Cardiac muscle cell (in vitro differentiated cells and primary cell): Measurements from ENCODE around the gene ASAH2. TPM values are rescaled to one million over a fixed set of nuclear protein-coding genes. Genes with fewer than 3 reads are reported as not detected.

Experiments
- DNase-seq, 2 donors: peaks; one replicate each; pipeline versions ENCODE4 v3.0.0 to v3.0.0-alpha.2; 2010 to 2017; ENCODE audit warnings: low read depth in 1 of 2, low spot score in 1 of 2
- H3K27ac ChIP-seq: fragments of 200-600 bp; sonication (generic); 2 replicates; pipeline ENCODE4 v1.5.1; 2016
- H3K27me3 ChIP-seq: fragments of 200-600 bp; sonication (generic); 2 replicates; pipeline ENCODE4 v1.6.0; 2016; ENCODE audit warnings: control low read depth
- H3K36me3 ChIP-seq: fragments of 200-600 bp; sonication (generic); 2 replicates; pipeline ENCODE4 v1.5.1; 2016; ENCODE audit warnings: control low read depth
- H3K4me1 ChIP-seq: fragments of 200-600 bp; sonication (generic); 2 replicates; pipeline ENCODE4 v1.8.1; 2017; ENCODE audit warnings: low read depth, mild to moderate bottlenecking, mixed run types
- H3K4me3 ChIP-seq: fragments of 200-600 bp; sonication (generic); 2 replicates; pipeline ENCODE4 v1.5.1; 2016; ENCODE audit warnings: mild to moderate bottlenecking
- H3K9me3 ChIP-seq: fragments of 200-600 bp; sonication (generic); 2 replicates; pipeline ENCODE4 v1.5.1; 2017; ENCODE audit warnings: low read depth, mild to moderate bottlenecking, control low read depth
- polyA plus RNA-seq: library from polyadenylated mRNA; unstranded; fragments of >200 nt; fragmentation: Nextera tagmentation; extraction: Ambion mirVana; gene quantifications from 2 replicates; pipeline ENCODE4 v1.2.1, GENCODE V29; 2016
- total RNA-seq: library from RNA; depleted of rRNA; stranded (reverse); fragments of >200 nt; gene quantifications from 2 replicates; pipeline ENCODE4 v1.2.3, GENCODE V29; 2016
- TF ChIP-seq, protein P1 (sequence below): IDR thresholded peaks from 2 replicates; pipeline ENCODE4 v1.5.1; 2012; ENCODE audit warnings: low read depth, mild to moderate bottlenecking, low read length

Gene ASAH2
- total and polyA plus RNA-seq, 2 experiments from 2014 or later: 0.12 to 0.15 TPM

GRCh38 chr10:50291261-50291850 lies 40.0 kb upstream of the ASAH2 start:
- DNase-seq: peak in 1 of 2 donors; percentile 40

DNA sequence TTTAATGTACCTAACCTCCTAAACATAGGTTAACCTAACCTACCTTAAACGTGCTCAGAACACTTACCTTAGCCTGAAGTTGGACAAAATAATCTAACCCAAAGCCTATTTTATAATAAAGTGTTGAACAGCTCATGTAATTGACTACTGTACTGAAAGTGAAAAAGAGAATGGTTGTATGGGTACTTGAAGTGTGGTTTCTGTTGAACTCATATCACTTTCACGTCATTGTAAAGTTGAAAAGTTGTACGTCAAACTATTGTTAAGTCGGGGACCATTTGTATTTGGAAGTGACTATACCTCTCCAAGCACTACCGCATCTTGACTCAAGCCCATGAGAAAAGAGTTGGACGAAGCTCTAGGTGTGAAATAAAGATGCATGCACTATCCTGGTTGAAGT lies 37.9 kb upstream of the ASAH2 start:
- no peak overlapping the region for H3K4me3 ChIP-seq
- no peaks in the 10 kb centered on the region for H3K36me3 ChIP-seq
- H3K27ac ChIP-seq: no peak overlapping the region
- H3K4me1 ChIP-seq: no peaks in the 10 kb centered on the region
- TF ChIP-seq, protein P1, sequence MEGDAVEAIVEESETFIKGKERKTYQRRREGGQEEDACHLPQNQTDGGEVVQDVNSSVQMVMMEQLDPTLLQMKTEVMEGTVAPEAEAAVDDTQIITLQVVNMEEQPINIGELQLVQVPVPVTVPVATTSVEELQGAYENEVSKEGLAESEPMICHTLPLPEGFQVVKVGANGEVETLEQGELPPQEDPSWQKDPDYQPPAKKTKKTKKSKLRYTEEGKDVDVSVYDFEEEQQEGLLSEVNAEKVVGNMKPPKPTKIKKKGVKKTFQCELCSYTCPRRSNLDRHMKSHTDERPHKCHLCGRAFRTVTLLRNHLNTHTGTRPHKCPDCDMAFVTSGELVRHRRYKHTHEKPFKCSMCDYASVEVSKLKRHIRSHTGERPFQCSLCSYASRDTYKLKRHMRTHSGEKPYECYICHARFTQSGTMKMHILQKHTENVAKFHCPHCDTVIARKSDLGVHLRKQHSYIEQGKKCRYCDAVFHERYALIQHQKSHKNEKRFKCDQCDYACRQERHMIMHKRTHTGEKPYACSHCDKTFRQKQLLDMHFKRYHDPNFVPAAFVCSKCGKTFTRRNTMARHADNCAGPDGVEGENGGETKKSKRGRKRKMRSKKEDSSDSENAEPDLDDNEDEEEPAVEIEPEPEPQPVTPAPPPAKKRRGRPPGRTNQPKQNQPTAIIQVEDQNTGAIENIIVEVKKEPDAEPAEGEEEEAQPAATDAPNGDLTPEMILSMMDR: no peak
- DNase-seq: no peak
- H3K9me3 ChIP-seq: no peaks in the 10 kb centered on the region
- no peaks in the 10 kb centered on the region for H3K27me3 ChIP-seq

More at GRCh38 chr10:50291261-50291850, 40.0 kb upstream of the ASAH2 start:
- no peak overlapping the region for H3K4me3 ChIP-seq
- no peak overlapping the region for H3K27ac ChIP-seq
- no peaks in the 10 kb centered on the region for H3K4me1 ChIP-seq
- H3K27me3 ChIP-seq: no peaks in the 10 kb centered on the region
- H3K9me3 ChIP-seq: no peaks in the 10 kb centered on the region
- TF ChIP-seq, protein P1: peak; percentile 55
- H3K36me3 ChIP-seq: no peaks in the 10 kb centered on the region

DNA sequence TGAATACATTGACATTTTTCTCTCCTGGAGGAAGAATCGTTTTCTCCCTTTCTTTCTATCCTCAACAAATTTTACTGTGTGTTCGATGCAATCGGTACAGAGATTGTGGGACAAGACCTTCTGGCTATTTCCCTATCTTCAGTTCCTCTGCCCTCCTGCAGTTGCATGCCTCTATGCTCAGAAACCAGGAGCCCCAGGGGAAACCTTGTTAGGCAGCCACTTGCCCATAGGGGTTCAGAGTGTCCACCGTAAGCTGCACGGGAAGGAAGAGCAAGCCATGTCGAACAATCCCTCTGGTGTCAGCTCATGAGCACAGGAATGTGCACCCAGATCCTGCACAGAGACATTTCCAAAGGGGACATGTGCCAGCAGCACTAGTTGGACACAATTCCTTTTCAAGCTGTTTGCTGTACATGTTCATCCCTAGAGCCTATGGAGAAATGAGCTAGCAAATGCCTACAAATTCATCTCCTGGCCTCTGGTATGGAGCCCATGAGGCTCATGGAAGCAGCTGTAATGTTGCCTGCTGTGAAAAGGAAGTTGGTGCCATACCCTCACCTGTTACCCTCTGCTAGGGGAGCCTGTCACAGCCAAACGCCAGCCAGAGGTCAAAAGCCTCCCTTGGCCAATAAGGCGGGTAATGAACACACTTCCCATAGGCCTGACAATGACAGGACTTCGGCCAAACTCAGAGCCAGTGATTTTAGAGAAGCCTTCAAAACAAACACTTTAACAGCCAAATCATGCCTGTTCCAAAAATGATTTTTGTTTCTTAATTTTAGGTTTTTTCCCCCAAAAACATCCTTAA lies 35.9 kb upstream of the ASAH2 start:
- TF ChIP-seq, protein P1: no peak
- no peaks in the 10 kb centered on the region for H3K36me3 ChIP-seq
- DNase-seq: no peak
- H3K27ac ChIP-seq: no peak overlapping the region
- no peak overlapping the region for H3K4me3 ChIP-seq
- no peaks in the 10 kb centered on the region for H3K27me3 ChIP-seq
- no peaks in the 10 kb centered on the region for H3K9me3 ChIP-seq
- H3K4me1 ChIP-seq: no peaks in the 10 kb centered on the region

DNA sequence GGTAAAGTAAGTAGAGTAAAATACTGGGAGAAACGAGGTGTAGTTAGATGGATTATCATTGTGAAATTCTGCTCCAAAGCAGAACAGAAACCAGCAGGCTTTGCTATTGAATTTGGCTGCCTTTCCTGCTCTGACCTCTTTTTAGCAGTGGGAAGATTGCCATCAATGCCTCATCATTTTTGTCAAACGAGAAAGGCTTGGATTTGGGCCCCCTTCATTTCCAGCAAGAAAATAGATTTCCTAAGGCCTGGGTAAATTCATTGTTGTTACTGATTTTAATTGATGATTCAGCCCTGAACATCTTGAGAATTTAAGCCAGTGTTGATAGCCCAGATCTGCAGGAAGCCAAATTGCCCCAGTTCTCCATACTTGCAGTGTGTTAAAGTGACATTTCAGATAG lies 35.2 kb upstream of the ASAH2 start:
- Histone ChIP-seq H3K36me3 (no peaks in the 10 kb centered on the region), H3K27ac (no peak overlapping the region), H3K9me3 (no peaks in the 10 kb centered on the region), H3K4me3 (no peak overlapping the region), H3K27me3 (no peaks in the 10 kb centered on the region), H3K4me1 (no peaks in the 10 kb centered on the region)
- DNase-seq: peak in 1 of 2 donors; percentile 62
- TF ChIP-seq, protein P1: no peak

- H3K4me1 ChIP-seq: no peaks in the 10 kb centered on the region
- DNase-seq: no peak
- no peak overlapping the region for H3K27ac ChIP-seq
- peaks cover 4% of the 10 kb centered on the region for H3K27me3 ChIP-seq
- H3K4me3 ChIP-seq: no peak overlapping the region
- no peaks in the 10 kb centered on the region for H3K9me3 ChIP-seq
- TF ChIP-seq, protein P1: no peak
- H3K36me3 ChIP-seq: no peaks in the 10 kb centered on the region
These were observed 30.7 kb upstream of the ASAH2 start for GRCh38 chr10:50281967-50282522.
